GF-D8 (cell line): ENCODE results near the gene LRAT.

Experiments
- DNase-seq: peaks from one replicate; lab custom pipeline; 2025; lab: John Stamatoyannopoulos, UW

LRAT gene

DNA sequence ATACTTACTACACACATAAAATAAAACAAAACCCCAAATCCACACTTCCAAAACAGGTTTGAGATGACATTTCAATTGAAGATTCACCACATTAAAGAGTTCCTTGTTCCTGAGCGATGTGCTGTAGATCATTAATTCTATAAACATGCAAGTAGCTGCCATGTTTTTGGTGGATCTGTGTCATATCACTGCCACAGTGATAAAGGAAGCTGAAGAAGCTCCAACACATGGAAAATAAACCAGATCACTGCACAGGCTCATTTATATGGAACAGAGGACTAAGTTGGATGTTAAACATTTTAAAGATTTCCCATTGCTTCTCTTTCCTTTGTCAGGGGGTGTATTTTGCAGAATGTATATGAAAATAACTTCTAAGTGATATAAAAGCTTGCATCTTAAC is 34.5 kb downstream of the LRAT start:
- DNase-seq, result no peak

GRCh38 chr4:154779362-154779947 is 35.7 kb downstream of the LRAT start:
- no peak for DNase-seq

DNA sequence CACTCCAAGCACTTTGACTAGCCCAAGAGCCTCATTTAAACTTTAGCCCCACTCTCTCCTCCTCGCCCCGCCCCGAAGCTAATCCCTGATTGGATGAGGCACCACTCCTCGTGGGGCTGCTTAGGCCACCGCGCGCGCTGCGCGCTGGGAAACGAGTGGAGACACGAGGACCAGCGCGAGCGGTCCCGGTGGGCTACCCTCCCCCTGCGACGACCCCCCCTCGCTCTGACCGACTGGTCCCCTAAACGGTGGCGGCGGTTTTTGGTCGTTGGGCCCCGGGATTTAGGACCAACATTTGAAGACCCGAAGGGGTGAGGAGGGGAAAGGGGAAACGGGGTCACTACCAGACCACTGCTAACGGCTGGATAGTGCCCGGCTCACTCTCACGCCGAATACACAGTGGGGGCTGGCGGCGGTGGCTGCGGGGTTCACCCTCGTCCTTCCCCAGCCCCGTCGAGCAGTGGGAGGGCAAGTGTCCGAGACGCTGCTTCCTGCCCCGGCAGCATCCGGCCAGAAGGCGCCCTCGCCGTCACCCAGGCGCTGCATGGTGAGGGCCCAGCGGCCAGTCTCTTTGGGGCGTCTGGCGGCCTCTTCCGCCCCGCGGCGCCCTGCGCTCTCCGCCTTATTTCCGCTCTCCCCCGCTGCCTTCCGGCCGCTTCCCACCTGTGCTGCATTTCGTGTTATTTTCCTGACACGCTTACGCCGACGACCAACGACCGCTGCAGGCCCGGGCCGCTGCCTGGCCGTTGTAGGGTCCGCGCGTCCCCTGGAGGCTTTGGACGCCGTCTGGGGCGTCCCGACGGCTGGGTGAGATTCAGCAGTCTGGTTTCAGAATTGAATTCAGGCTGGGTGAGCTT is 37.6 kb downstream of the LRAT start, which contains the start of gene RBM46:
Gene RBM46 (plus strand): TSS at position 147 of the 857 bp plus-strand sequence. CDS start 15,481 bp downstream, outside the sequence.
- no peak for DNase-seq

DNA sequence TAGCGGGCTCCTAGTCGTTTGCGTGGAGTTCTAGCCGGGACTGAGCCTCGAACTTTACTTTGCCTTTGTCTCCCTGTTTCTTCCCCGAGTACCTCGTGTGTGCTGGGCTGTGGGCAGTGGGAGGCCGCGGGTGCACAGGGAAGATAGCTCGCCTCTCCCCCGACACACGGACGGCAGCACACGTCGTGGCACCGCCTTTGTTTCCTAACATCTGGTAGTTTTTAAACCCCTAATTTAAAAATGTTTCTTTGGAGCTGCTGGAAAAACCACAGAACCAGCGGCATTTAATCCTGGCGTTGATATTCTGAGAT is 38.1 kb downstream of the LRAT start:
- DNase-seq, result no peak
